Keratinocyte (primary cell): ENCODE results near the gene SRSF2. TPM values are rescaled to one million over a fixed set of nuclear protein-coding genes. Genes with fewer than 3 reads are reported as not detected.

ENCODE experiments used
- DNase-seq: peaks from one replicate; pipeline ENCODE4 v3.0.0-alpha.2; 2011; ENCODE audit warnings: low read depth, missing footprints, low spot score
- FAIRE-seq: peaks from 2 replicates; lab custom pipeline; 2011; peaks lifted over from hg19 to GRCh38; lab: Jason Lieb, UNC
- H2AFZ ChIP-seq: 2 replicates; pipeline ENCODE4 v1.6.0; 2012; ENCODE audit warnings: low read length, control low read depth, inconsistent platforms; ENCODE audit not compliant: control insufficient read depth
- H3K27ac ChIP-seq: 2 replicates; pipeline ENCODE4 v1.5.1; 2011; ENCODE audit warnings: low read length; ENCODE audit not compliant: control insufficient read depth, insufficient read depth
- H3K27me3 ChIP-seq: 3 replicates; pipeline ENCODE4 v1.6.0; 2011; ENCODE audit warnings: low read length; ENCODE audit not compliant: control insufficient read depth, insufficient read depth; ENCODE audit errors: extremely low read depth
- H3K36me3 ChIP-seq, 2 experiments: 2 replicates in 1 of 2; 3 replicates in 1 of 2; pipeline ENCODE4 v1.5.1; 2011; ENCODE audit warnings: low read length in 2 of 2, mild to moderate bottlenecking in 1 of 2; ENCODE audit not compliant: control insufficient read depth in 2 of 2, insufficient read depth in 2 of 2; ENCODE audit errors: extremely low read depth in 1 of 2
- H3K4me1 ChIP-seq: 3 replicates; pipeline ENCODE4 v1.5.1; 2011; ENCODE audit warnings: low read length; ENCODE audit not compliant: control insufficient read depth, insufficient read depth; ENCODE audit errors: extremely low read depth
- H3K4me2 ChIP-seq: 3 replicates; pipeline ENCODE4 v1.6.0; 2011; ENCODE audit warnings: low read depth, low read length; ENCODE audit not compliant: control insufficient read depth, insufficient read depth; ENCODE audit errors: extremely low read depth
- H3K4me3 ChIP-seq, 3 experiments: fragments of 200-600 bp in 1 of 3; sonication (generic) in 1 of 3; 2 replicates in 2 of 3; 3 replicates in 1 of 3; pipeline ENCODE4 v1.5.1; 2011 to 2016; ENCODE audit warnings: low read length in 3 of 3, mild to moderate bottlenecking in 3 of 3, control low read depth in 2 of 3, inconsistent platforms in 1 of 3, low read depth in 1 of 3, mixed read lengths in 1 of 3, mixed run types in 1 of 3, moderate library complexity in 1 of 3; ENCODE audit not compliant: control insufficient read depth in 2 of 3, insufficient read depth in 2 of 3; ENCODE audit errors: extremely low read depth in 1 of 3
- H3K79me2 ChIP-seq: 2 replicates; pipeline ENCODE4 v1.6.0; 2012; ENCODE audit warnings: low read length; ENCODE audit not compliant: control insufficient read depth, insufficient read depth
- H3K9ac ChIP-seq: 3 replicates; pipeline ENCODE4 v1.6.0; 2011; ENCODE audit warnings: low read length; ENCODE audit not compliant: control insufficient read depth, insufficient read depth; ENCODE audit errors: extremely low read depth
- H3K9me1 ChIP-seq: 3 replicates; pipeline ENCODE4 v1.6.0; 2011; ENCODE audit warnings: low read length; ENCODE audit not compliant: control insufficient read depth, insufficient read depth; ENCODE audit errors: extremely low read depth
- H3K9me3 ChIP-seq: 2 replicates; pipeline ENCODE4 v1.5.1; 2012; ENCODE audit warnings: low read depth, low read length; ENCODE audit not compliant: control insufficient read depth
- H4K20me1 ChIP-seq: 3 replicates; pipeline ENCODE4 v1.6.0; 2011; ENCODE audit warnings: low read length; ENCODE audit not compliant: control insufficient read depth, insufficient read depth; ENCODE audit errors: extremely low read depth
- EZH2 ChIP-seq: IDR thresholded peaks from one replicate; pipeline ENCODE4 v1.6.1; 2012; ENCODE audit warnings: inconsistent platforms, mild to moderate bottlenecking, low read length, moderate library complexity
- dilution Hi-C: fragments of 300-500 bp; cut with MboI; formaldehyde crosslinking; loops from one replicate; pipeline ENCODE4 v1.7.0; 2020; ENCODE audit warnings: low sequenced_read_pairs; ENCODE audit not compliant: extremely low pct_ligation_motif_present
- polyA plus RNA-seq, 5 experiments: library from polyadenylated mRNA; depleted of rRNA in 3 of 5; stranded (reverse) in 3 of 5; stranded (forward) in 1 of 5; unstranded in 1 of 5; fragments of >200 nt; gene quantifications; 1 replicate in 1 of 5; 2 replicates in 3 of 5; 3 replicates in 1 of 5; pipeline versions ENCODE4 v1.2.1 to v1.2.3, GENCODE V29; 2011 to 2012; ENCODE audit warnings: missing spikeins in 2 of 5, low read depth in 1 of 5, low replicate concordance in 1 of 5
- TF ChIP-seq, protein P1 (sequence below), 3 experiments: IDR thresholded peaks in 1 of 3; conservative IDR thresholded peaks in 1 of 3; optimal IDR thresholded peaks in 1 of 3; 2 replicates in 2 of 3; 3 replicates in 1 of 3; pipeline versions ENCODE3 to v1.5.1; 2011; ENCODE audit warnings: low read length in 3 of 3, mild to moderate bottlenecking in 3 of 3, moderate library complexity in 2 of 3, control low read depth in 1 of 3, inconsistent platforms in 1 of 3; ENCODE audit not compliant: insufficient read depth in 2 of 3; ENCODE audit errors: extremely low read depth in 1 of 3

SRSF2 gene
- polyA plus RNA-seq, 1 donor (not counting 4 experiments of a cell fraction or from before 2014, with no cell fraction given): 249 TPM

DNA sequence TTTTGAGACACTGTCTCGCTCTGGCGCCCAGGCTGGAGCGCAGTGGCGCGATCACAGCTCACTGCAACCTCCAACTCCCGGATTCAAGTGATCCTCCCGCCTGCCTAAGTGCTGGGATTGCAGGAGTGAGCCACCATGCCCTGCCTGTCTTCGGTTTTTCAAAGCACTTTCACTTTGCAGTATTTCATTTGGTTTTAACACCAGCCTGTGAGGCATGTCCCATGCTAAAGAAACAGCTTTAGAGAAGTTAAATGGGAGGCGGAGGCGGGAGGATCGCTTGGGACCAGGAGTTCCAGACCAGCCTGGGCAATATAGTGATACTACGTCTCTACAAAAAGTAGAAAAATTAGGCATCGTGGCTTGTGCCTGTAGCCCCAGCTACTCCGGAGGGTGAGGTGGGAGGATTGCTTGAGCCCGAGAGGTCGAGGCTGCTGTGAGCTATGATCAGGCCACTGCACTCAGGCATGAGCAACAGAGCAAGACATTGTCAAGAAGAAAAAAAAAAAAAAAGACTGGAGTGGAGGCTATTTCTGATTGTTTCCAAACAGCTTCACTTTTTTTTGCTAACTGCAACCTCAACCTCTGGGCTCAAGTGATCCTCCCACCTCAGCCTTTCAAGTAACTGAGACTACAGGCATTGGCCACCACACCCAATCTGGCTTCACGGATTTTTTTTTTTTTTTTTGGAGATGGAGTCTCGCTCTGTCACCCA, 9.2 kb downstream of the SRSF2 start:
- Histone ChIP-seq H3K9me1 (peaks cover 3% of the 10 kb centered on the region), H4K20me1 (peaks cover 7% of the 10 kb centered on the region), H3K36me3 (peaks cover 11 to 21% of the 10 kb centered on the region in 2 experiments), H3K27ac (peak overlapping the region; percentile 90), H2AFZ (no peak overlapping the region), H3K4me3 (peak overlapping the region; percentile 81 to 93 (median 93)), H3K4me2 (peak overlapping the region; percentile 88), H3K9ac (peak overlapping the region; percentile 91), H3K4me1 (peaks cover 21% of the 10 kb centered on the region), H3K27me3 (no peaks in the 10 kb centered on the region), H3K79me2 (peaks cover 67% of the 10 kb centered on the region), H3K9me3 (no peaks in the 10 kb centered on the region)
- dilution Hi-C loops: no loop called here
- FAIRE-seq (no peak), DNase-seq (no peak)
- TF ChIP-seq EZH2: no peak
- TF ChIP-seq, protein P1, sequence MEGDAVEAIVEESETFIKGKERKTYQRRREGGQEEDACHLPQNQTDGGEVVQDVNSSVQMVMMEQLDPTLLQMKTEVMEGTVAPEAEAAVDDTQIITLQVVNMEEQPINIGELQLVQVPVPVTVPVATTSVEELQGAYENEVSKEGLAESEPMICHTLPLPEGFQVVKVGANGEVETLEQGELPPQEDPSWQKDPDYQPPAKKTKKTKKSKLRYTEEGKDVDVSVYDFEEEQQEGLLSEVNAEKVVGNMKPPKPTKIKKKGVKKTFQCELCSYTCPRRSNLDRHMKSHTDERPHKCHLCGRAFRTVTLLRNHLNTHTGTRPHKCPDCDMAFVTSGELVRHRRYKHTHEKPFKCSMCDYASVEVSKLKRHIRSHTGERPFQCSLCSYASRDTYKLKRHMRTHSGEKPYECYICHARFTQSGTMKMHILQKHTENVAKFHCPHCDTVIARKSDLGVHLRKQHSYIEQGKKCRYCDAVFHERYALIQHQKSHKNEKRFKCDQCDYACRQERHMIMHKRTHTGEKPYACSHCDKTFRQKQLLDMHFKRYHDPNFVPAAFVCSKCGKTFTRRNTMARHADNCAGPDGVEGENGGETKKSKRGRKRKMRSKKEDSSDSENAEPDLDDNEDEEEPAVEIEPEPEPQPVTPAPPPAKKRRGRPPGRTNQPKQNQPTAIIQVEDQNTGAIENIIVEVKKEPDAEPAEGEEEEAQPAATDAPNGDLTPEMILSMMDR (optimal IDR thresholded peaks at IDR 0.05 in 1 of 3, IDR thresholded peaks at IDR 0.05 in 1 of 3, conservative IDR thresholded peaks at IDR 0.05 in 1 of 3; ENCODE audit: extremely low read depth in 1 of 3, insufficient read depth in 2 of 3, low read length in 3 of 3): no peak

- H2AFZ ChIP-seq: peak within 1 kb of the TSS; percentile 86
- peaks cover 6% of the 10 kb centered on the region for H4K20me1 ChIP-seq
- dilution Hi-C loops: no loop called here
- H3K4me1 ChIP-seq: peaks cover 20% of the 10 kb centered on the region
- H3K36me3 ChIP-seq: peaks cover 12 to 22% of the 10 kb centered on the region in 2 experiments
- H3K4me3 ChIP-seq: peak within 1 kb of the TSS; percentile 81 to 93 (median 93)
- no peaks in the 10 kb centered on the region for H3K9me3 ChIP-seq
- H3K9me1 ChIP-seq: peaks cover 3% of the 10 kb centered on the region
- no peak for DNase-seq
- TF ChIP-seq EZH2: no peak
- TF ChIP-seq, protein P1 (optimal IDR thresholded peaks at IDR 0.05 in 1 of 3, IDR thresholded peaks at IDR 0.05 in 1 of 3, conservative IDR thresholded peaks at IDR 0.05 in 1 of 3; ENCODE audit: extremely low read depth in 1 of 3, insufficient read depth in 2 of 3, low read length in 3 of 3): peak; percentile 63 to 83 (median 76)
- FAIRE-seq: peak; percentile 5
- H3K9ac ChIP-seq: peak within 1 kb of the TSS; percentile 91
- peak within 1 kb of the TSS; percentile 99 for H3K4me2 ChIP-seq
- H3K79me2 ChIP-seq: peaks cover 66% of the 10 kb centered on the region
- no peaks in the 10 kb centered on the region for H3K27me3 ChIP-seq
- peak within 1 kb of the TSS; percentile 90 for H3K27ac ChIP-seq
Measured at GRCh38 chr17:76726776-76727718, 10.1 kb downstream of the SRSF2 start, which contains the start of gene METTL23. Gene METTL23 (plus strand): TSS chr17:76726839. CDS start chr17:76729711, 2,872 bp downstream.
